Stimulated activated CD4-positive, alpha-beta T cell treated with anti-CD3 and anti-CD28 coated beads, Interleukin-4, amount 100 ng/mL, for 1 hour (primary cell): ENCODE measurements around the gene VTI1A.

Source experiments
- DNase-seq: peaks from one replicate; pipeline ENCODE4 v3.0.0-alpha.2; 2020

The VTI1A gene

GRCh38 chr10:112765717-112766235 lies 318.8 kb downstream of the VTI1A start:
- DNase-seq = no peak

- DNase-seq = no peak
Observed at GRCh38 chr10:112766636-112767035, 319.6 kb downstream of the VTI1A start.

DNA sequence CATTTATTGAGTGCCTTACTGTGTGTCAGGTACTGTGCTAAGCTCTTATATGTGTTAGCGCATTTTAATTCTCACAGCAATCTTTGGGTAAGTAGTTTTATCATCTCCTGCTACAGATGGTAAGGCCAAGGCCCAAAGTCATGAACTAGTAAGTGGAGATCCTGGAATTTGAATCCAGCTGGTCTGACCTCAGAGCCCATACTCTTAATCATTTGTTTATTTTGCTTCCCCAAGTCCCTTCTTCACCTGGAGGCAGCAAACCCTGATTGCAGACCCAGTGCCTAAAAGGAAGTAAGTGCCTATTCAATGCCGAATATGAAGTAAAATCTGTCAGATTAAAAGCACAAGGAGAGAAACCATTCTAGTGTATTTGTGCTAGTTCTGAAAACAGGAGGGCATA lies 320.1 kb downstream of the VTI1A start:
- DNase-seq = no peak

DNA sequence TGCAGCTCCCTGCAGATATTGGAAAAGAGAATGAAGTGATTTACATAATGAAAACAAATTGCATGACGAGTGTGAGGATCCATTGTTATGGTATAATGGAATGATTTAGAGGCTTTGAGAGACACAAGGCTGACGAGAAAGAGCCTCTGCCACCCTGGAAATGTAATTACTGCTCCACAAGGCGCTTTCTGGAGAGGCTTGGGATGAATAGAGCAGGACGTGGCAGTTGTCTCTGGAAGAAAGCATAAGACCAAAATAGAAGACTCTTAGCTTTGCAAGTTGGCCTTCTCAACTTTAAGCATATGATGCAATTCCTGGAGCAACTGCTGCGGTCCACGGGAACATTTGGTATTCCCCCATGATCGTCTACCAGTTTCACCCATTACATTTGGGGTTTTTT lies 321.1 kb downstream of the VTI1A start:
- DNase-seq = no peak

DNA sequence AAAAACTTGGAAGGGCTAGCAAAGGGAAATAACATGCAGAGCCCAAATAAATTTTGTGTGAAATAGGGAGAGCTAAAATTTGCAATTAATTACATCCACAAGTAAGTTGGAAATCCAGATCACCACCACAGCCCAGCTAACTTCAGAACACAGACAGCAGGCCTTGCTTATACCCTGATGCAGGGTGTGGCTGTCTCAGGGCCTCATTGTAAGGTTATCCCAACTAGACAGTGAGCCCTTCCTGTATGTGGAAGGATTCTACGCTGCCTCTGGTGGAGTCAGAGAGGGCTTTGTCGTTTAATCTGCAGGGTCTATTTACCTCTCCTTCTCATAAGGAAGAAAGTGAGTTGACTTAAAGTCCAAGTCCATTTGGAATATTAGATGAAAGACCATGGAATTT lies 322.1 kb downstream of the VTI1A start:
- no peak for DNase-seq

DNA sequence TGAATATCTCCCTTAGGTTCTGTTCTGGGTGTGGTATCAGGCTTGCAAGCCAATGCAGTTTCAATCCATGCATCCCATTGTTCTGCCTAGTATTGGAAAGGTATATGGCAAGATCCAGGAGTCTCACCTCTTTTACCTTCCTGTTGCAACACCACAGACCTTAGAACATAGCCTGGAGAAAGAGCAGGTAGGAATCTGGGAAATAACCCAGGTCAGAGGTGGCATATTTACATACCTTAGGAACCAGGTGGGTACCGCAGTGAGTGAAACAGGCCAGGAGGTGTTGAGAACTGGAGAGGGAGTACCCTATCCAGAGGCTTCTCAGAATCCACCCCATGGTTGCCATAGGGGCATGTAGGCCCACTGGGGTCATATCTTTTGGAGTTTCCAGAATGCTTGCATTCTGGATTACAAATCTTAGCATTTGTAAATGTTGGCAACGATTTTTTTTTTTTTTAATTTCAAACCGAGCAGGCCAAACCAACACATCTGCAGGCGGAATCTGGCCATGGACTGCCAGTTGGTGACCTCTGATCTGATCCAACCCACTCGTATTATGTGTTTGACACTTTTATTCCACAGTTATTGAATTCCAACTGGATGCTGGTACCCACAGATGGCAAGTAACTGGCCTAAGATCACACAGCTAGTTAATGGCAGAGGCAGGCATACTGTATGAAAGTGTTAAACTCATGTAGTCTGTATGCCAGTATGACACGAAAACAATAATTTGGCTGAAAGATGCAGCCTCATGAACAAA lies 322.8 kb downstream of the VTI1A start:
- no peak for DNase-seq

GRCh38 chr10:112771733-112772132 lies 324.7 kb downstream of the VTI1A start:
- DNase-seq = no peak

DNA sequence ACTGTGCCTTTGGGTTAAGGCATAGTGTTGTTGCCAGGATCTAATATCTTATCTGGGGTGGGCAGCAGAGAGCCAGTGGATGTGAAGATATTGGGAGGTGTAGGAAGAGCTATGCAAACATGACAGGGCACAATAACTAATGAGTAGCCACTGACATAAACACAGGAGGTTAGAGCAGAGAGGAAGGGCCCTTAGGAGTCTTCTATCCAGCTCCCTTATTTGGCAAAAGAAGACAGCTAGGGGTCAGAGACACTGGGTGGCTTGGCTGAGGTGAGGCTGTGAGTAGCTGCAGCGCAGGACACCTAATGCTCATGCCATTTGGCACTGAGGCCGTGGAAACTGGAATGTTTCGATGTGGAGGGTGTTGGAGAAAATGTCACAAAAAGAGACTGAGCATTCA lies 326.8 kb downstream of the VTI1A start:
- DNase-seq = no peak

DNA sequence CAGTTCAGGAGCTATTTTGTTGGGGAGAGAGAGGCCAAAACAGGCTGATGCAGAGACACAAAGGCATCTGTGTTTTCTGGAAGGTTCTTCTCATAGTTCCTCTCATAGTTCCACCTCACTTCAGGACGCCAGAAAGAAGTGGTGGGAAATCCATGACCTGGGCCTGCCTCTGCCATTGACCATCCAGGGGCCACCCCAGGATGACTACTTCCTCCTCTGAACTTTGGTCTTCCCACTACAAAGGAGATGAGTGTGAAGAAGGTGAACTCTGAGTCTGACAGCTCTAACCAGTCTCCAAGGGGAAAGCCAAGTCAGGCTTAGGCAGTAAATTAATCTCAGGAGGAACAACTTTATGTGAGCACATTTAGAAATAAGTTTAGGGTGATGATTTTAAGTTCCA lies 327.2 kb downstream of the VTI1A start:
- no peak for DNase-seq

- no peak for DNase-seq
Observed at GRCh38 chr10:112774798-112775197, 327.8 kb downstream of the VTI1A start.

DNA sequence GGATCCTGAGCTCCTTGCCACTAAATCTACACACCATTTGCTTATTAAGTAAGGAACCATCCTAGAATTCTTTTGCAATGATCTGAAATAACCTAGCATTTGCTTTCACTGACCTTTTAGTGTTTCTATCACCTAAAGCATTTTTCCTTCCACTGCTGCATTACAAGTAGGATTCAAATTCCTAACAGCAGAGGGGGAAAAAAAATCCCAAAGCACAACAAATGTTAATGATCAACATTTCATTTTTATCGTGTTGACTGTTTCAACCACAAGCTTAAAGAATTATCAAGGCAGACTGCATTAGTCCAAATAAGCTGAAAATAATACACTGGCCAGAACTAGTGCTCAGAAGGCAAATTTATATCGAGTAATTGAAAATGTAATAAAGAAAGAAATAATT lies 328.4 kb downstream of the VTI1A start:
- DNase-seq = no peak

- DNase-seq = no peak
Observed at GRCh38 chr10:112775892-112776674, 329.1 kb downstream of the VTI1A start.

DNA sequence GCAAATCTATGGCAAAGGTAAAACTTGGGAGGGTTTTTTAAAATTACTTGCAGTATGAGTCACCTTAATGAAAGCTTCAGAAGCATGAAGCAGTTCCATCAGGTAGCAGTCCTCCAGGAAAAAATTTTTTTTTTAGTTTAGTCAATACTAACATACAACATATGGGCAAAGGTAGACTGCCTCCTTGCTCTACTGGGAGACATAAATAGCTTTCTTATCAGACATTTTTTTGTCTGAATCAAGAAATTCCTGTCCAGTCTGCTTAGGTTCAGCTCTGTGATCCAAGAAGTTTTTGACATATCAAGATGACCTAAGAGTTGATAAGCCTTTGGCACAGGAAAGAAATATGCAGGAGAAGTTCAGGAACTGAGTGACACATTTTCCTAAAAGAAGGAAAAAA lies 331.6 kb downstream of the VTI1A start:
- DNase-seq = no peak

DNA sequence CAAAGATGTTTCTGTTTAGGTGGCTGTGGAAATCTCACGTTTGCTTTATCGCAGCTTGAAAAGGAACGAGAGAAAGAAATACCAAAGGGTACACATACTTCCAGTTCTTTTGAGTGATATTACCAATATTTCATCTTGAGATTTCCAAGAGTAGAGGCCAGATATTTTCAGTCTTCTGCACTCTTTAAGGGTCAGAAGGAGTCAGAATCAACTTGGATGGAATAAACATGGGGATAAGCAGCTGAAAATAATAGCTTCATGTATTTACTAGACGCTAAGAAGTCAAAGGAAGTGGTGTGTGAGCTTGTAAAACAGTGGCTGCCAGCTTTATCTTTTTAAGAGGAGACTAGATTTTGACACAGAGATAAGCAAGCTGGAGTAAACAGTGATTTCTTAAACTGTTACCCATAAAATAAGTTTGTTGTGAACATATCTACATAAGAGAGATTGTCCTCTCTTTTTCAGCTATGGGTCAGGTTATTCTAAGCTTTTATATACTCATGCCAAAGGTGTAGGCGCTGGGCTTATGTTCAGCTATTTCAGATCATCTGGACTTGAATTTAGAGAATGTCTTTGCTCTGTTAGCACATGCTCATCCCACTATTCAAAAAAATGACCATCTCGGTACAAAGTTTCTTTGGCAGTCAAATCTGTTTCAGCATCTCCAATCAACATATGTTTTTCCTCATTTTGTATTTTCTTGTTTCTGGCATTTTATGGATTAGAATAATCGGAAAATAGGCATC lies 332.2 kb downstream of the VTI1A start:
- no peak for DNase-seq

DNA sequence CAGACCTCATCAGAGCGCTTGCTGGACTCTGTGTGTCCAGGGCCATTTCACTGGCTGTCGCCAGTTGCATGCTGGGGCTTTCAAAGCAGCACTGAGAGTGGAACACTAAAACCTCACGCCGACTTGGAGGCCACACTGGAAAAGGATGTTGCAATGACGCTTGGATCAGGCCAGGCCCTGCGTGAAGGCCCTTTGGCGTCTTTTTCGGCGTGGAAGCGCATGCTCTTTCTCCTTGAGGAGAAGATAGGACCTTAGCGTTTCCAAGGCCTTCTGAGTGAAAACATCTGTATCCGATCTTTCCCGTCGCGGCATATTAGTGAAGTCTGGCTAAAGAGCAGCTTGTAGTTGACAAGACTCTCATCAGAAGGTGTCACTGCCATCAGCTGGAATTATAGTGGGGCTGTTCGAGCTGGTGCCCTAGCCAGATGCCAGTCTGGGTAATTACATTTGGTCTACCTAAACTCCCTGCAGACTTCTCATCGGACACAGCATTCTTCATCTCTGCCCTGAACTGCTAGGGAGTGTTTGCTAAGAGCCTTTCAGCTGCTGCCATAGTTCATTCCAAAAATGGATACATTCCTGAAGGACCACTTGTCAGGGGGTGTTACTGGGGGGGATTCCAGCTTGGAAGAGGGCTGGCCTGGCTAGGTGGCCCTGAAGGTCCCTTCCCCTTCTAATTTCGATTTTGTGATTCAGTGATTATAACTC lies 335.3 kb downstream of the VTI1A start:
- DNase-seq = no peak

DNA sequence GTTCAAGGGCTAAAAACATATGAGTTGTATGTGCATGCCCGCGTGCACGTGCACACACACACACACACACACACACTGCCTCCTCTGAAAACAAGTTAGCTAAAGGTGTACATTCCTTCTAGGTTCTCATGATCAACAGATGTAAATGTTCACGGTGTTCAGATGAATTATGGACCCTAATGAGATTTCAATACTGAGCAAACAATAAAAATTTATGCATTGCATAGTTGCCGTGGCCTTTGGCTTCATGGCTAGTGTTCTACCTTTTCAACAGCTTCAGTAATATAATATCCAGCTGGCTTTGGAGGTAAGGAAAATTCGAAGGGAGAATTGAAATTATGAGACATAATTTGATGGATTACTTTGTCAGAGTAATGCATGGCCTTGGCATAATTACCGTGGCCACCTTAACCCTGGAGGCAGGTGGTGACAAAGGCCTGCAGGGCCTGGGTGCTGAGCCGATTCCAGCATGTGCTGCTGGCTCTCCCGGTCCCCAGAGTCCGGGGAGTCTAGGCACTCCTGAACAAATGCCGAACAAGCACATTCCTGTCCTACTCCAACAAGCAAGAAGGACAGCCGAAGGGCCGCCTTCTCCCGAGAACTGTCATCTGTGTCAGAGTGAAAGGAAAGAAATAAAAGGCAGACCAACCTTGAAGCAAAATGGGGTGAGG lies 336.5 kb downstream of the VTI1A start:
- DNase-seq = no peak

GRCh38 chr10:112784022-112784461 lies 337.0 kb downstream of the VTI1A start:
- DNase-seq = no peak

GRCh38 chr10:112785089-112785488 lies 338.1 kb downstream of the VTI1A start:
- no peak for DNase-seq

GRCh38 chr10:112789248-112789647 lies 342.2 kb downstream of the VTI1A start:
- no peak for DNase-seq

DNA sequence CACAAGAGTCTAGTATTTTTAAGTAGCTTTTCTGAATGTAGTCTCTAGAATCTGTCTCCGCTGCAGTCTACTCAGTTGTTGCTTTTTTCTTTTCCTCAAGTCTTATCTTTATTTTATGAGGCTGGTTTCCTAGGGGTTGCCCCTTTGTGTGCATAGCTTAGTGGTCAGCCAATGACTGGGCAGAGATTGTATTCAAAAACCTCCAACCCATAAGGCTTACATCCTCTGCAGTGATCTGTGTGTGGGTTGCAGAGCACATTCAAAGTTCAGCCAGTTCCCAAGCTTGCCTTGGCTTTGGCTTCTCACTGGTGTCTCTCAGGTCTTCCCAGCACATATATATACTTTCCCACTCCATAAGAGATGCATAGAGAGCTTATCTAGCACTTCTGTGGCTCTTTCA lies 343.0 kb downstream of the VTI1A start:
- DNase-seq = no peak

GRCh38 chr10:112790921-112791320 lies 343.9 kb downstream of the VTI1A start:
- DNase-seq = no peak

DNA sequence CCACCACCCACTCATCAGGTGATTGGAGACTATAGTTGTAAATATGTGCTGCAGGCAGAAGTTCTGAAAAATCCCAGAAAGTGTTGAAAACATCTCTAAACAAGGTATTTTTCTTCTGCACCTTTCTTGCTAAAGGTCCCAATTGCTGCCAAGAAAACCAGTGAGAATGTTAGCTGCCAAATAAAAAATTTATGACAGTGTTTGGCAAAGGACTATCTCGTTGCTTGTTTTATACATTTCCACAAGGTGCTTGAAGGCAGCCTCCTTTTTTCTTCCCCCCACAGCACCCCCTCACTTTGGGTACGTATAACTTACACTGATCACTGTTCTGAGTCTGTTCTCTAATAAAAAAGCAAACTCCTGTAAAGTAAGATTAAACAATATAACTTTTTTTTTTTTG lies 344.4 kb downstream of the VTI1A start:
- no peak for DNase-seq
